CD14-positive monocyte (primary cell): ENCODE measurements around the gene GPN1. TPM values are rescaled to one million over a fixed set of nuclear protein-coding genes. Genes with fewer than 3 reads are reported as not detected.
A peak's percentile ranks its signal among the peaks of the same experiment; 100 is the strongest.
"Not testable (repeated sequence)": the region's sequence is repeated elsewhere in the genome, so short reads cannot be mapped to it uniquely, and the experiment has no call there.

ENCODE experiments used
- DNase-seq, 3 donors: peaks; one replicate each; pipeline ENCODE4 v3.0.0-alpha.2; 2011 to 2022
- H2AFZ ChIP-seq: 2 replicates; pipeline ENCODE4 v1.6.0; 2012; ENCODE audit warnings: mild to moderate bottlenecking, low read depth, low read length, inconsistent platforms; ENCODE audit not compliant: insufficient read depth, poor library complexity, severe bottlenecking
- H3K27ac ChIP-seq, 2 donors: 1 replicate in 1 of 2; 2 replicates in 1 of 2; pipeline ENCODE4 v1.5.1; 2012 to 2013; ENCODE audit warnings: low read length in 2 of 2, control low read depth in 1 of 2, inconsistent platforms in 1 of 2, low read depth in 1 of 2, mild to moderate bottlenecking in 1 of 2
- H3K27me3 ChIP-seq, 2 donors: one replicate each; pipeline versions ENCODE4 v1.6.0 to v1.6.1; 2011 to 2013; ENCODE audit warnings: low read length in 2 of 2; ENCODE audit not compliant: control insufficient read depth in 2 of 2, insufficient read depth in 2 of 2
- H3K36me3 ChIP-seq, 2 donors: replicated peaks in 1 of 2; 1 replicate in 1 of 2; 2 replicates in 1 of 2; pipeline versions ENCODE4 v1.5.1 to v1.6.1; 2012 to 2013; ENCODE audit warnings: low read length in 2 of 2, control low read depth in 1 of 2, inconsistent platforms in 1 of 2, mild to moderate bottlenecking in 1 of 2; ENCODE audit not compliant: insufficient read depth in 2 of 2, control insufficient read depth in 1 of 2
- H3K4me1 ChIP-seq, 2 donors: 1 replicate in 1 of 2; 2 replicates in 1 of 2; pipeline versions ENCODE4 v1.5.1 to v1.6.1; 2012 to 2013; ENCODE audit warnings: low read length in 2 of 2, control low read depth in 1 of 2, inconsistent platforms in 1 of 2, mild to moderate bottlenecking in 1 of 2, moderate library complexity in 1 of 2; ENCODE audit not compliant: insufficient read depth in 2 of 2, control insufficient read depth in 1 of 2
- H3K4me2 ChIP-seq: replicated peaks from 2 replicates; pipeline ENCODE3; 2012; ENCODE audit warnings: low read length, moderate library complexity, mild to moderate bottlenecking; ENCODE audit not compliant: poor library complexity, severe bottlenecking; ENCODE audit errors: extremely low read depth
- H3K4me3 ChIP-seq, 3 experiments: fragments of 200-600 bp in 1 of 3; sonication (generic) in 1 of 3; replicated peaks in 1 of 3; 1 replicate in 2 of 3; 2 replicates in 1 of 3; pipeline ENCODE4 v1.5.1; 2011 to 2013; ENCODE audit warnings: low read length in 3 of 3, mild to moderate bottlenecking in 3 of 3, control low read depth in 2 of 3, low read depth in 2 of 3, inconsistent platforms in 1 of 3, moderate library complexity in 1 of 3
- H3K79me2 ChIP-seq: 2 replicates; pipeline ENCODE4 v1.6.0; 2012; ENCODE audit warnings: mild to moderate bottlenecking, control low read depth, inconsistent platforms, low read length, moderate library complexity; ENCODE audit not compliant: insufficient read depth
- H3K9ac ChIP-seq: 2 replicates; pipeline ENCODE4 v1.6.0; 2017; ENCODE audit warnings: low read length, mild to moderate bottlenecking; ENCODE audit not compliant: insufficient read depth, poor library complexity, severe bottlenecking
- H3K9me3 ChIP-seq, 2 donors: replicated peaks in 1 of 2; 1 replicate in 1 of 2; 2 replicates in 1 of 2; pipeline versions ENCODE4 v1.5.1 to v1.6.1; 2012 to 2013; ENCODE audit warnings: low read length in 2 of 2, control low read depth in 1 of 2; ENCODE audit not compliant: control insufficient read depth in 1 of 2, insufficient read depth in 1 of 2
- H4K20me1 ChIP-seq: 2 replicates; pipeline ENCODE4 v1.6.0; 2012; ENCODE audit warnings: mild to moderate bottlenecking, low read length, control low read depth, moderate library complexity; ENCODE audit not compliant: insufficient read depth
- H3K27ac Mint-ChIP-seq, 7 donors: one replicate each; pipeline ENCODE4 v1.8.0; 2020; ENCODE audit warnings: mild to moderate bottlenecking in 7 of 7, mixed read lengths in 7 of 7, moderate library complexity in 6 of 7, inconsistent platforms in 2 of 7
- H3K27me3 Mint-ChIP-seq, 3 donors: one replicate each; pipeline ENCODE4 v1.8.0; 2021 to 2022; ENCODE audit warnings: low read depth in 3 of 3, mild to moderate bottlenecking in 3 of 3, mixed read lengths in 3 of 3, moderate library complexity in 3 of 3, inconsistent platforms in 1 of 3
- H3K36me3 Mint-ChIP-seq, 2 donors: one replicate each; pipeline ENCODE4 v1.8.0; 2020; ENCODE audit warnings: mixed read lengths in 2 of 2, inconsistent platforms in 1 of 2, mild to moderate bottlenecking in 1 of 2
- H3K4me1 Mint-ChIP-seq: one replicate; pipeline ENCODE4 v1.8.0; 2020; ENCODE audit warnings: mild to moderate bottlenecking, mixed read lengths
- H3K4me3 Mint-ChIP-seq, 2 donors: one replicate each; pipeline ENCODE4 v1.8.0; 2020; ENCODE audit warnings: mild to moderate bottlenecking in 2 of 2, mixed read lengths in 2 of 2, moderate library complexity in 1 of 2
- H3K9me3 Mint-ChIP-seq, 7 donors: one replicate each; pipeline ENCODE4 v1.8.0; 2020 to 2022; ENCODE audit warnings: mixed read lengths in 7 of 7, mild to moderate bottlenecking in 6 of 7, moderate library complexity in 6 of 7, inconsistent platforms in 2 of 7
- WGBS: methylation state at CpG from one replicate; pipeline ENCODE4 v1.1.5; 2013; ENCODE audit warnings: missing lambda C conversion rate; ENCODE audit not compliant: insufficient coverage; 5-methylcytosine and 5-hydroxymethylcytosine counted together
- intact Hi-C, 2 donors: fragments of 100-400 bp; cut with micrococcal nuclease; formaldehyde crosslinking; loops; one replicate each; pipeline versions ENCODE4 v1.15.0 to v1.15.1; 2023
- polyA plus RNA-seq, 3 donors: library from polyadenylated mRNA; depleted of rRNA in 1 of 3; unstranded in 2 of 3; stranded (reverse) in 1 of 3; fragments of 300-500 nt in 2 of 3; fragments of >200 nt in 1 of 3; fragmentation: Illumina TruSeq in 2 of 3; gene quantifications; 1 replicate in 2 of 3; 2 replicates in 1 of 3; pipeline ENCODE4 v1.2.3, GENCODE V29; 2012 to 2021
- TF ChIP-seq, protein P1 (sequence below): fragments of 200-600 bp; IDR thresholded peaks from one replicate; pipeline ENCODE4 v1.8.0; 2022; ENCODE audit warnings: antibody characterized with exemption, mild to moderate bottlenecking

GPN1 gene
- polyA plus RNA-seq, 3 donors: 16.1 to 49.8 (median 46.8) TPM

DNA sequence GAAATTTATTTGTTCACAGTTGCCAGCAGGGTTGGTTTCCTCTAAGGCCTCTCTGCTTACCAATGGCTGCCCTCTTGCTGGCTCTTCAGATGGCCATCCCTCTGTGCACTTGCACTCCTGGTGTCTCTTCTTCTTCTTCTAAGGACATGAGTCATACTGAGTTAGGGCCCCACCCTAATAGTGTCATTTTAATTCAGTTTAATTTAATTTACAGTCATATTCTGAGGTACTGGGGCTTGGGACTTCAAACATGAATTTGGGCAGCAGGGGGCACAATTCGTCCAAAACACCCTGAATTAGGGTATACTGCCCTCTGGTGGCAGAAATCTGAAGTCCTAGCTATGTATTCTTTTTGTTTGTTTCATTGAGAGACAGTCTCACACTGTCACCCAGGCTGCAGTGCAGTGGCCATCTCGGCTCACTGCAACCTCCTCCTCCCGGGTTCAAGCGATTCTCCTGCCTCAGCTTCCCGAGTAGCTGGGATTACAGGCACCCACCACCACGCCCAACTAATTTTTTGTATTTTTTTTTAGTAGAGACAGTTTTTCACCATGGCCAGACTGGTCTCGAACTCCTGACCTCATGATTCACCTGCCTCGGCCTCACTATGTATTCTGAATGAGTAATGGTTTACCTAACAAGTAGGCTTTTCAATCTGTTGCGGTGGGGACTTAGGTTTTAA, 54.7 kb downstream of the GPN1 start:
- H3K27ac Mint-ChIP-seq: peak overlapping the region; percentile 23 to 89 (median 75)
- WGBS: 0% methylated on average over 1 of the region's 9 CpGs
- no peaks in the 10 kb centered on the region for H3K9me3 Mint-ChIP-seq
- peak overlapping the region in 1 of 2 donors; percentile 48 for H3K27ac ChIP-seq
- no peak overlapping the region for H2AFZ ChIP-seq
- no peak overlapping the region for H3K9ac ChIP-seq
- intact Hi-C loops: no loop called here
- H3K27me3 ChIP-seq: no peaks in the 10 kb centered on the region
- H3K4me1 ChIP-seq: no peaks in the 10 kb centered on the region
- peaks cover 6% of the 10 kb centered on the region for H3K4me1 Mint-ChIP-seq
- H3K79me2 ChIP-seq: no peaks in the 10 kb centered on the region
- no peak overlapping the region for H3K4me3 ChIP-seq
- no peaks in the 10 kb centered on the region for H3K27me3 Mint-ChIP-seq
- no peaks in the 10 kb centered on the region for H3K9me3 ChIP-seq
- peaks cover 80 to 95% of the 10 kb centered on the region in 2 donors for H3K36me3 ChIP-seq
- H4K20me1 ChIP-seq: no peaks in the 10 kb centered on the region
- peak; percentile 88 to 91 (median 89) for DNase-seq
- H3K4me3 Mint-ChIP-seq: no peak overlapping the region
- H3K4me2 ChIP-seq: no peak overlapping the region
- TF ChIP-seq, protein P1, sequence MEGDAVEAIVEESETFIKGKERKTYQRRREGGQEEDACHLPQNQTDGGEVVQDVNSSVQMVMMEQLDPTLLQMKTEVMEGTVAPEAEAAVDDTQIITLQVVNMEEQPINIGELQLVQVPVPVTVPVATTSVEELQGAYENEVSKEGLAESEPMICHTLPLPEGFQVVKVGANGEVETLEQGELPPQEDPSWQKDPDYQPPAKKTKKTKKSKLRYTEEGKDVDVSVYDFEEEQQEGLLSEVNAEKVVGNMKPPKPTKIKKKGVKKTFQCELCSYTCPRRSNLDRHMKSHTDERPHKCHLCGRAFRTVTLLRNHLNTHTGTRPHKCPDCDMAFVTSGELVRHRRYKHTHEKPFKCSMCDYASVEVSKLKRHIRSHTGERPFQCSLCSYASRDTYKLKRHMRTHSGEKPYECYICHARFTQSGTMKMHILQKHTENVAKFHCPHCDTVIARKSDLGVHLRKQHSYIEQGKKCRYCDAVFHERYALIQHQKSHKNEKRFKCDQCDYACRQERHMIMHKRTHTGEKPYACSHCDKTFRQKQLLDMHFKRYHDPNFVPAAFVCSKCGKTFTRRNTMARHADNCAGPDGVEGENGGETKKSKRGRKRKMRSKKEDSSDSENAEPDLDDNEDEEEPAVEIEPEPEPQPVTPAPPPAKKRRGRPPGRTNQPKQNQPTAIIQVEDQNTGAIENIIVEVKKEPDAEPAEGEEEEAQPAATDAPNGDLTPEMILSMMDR: peak; percentile 100
- peaks cover 69 to 84% of the 10 kb centered on the region in 2 donors for H3K36me3 Mint-ChIP-seq

DNA sequence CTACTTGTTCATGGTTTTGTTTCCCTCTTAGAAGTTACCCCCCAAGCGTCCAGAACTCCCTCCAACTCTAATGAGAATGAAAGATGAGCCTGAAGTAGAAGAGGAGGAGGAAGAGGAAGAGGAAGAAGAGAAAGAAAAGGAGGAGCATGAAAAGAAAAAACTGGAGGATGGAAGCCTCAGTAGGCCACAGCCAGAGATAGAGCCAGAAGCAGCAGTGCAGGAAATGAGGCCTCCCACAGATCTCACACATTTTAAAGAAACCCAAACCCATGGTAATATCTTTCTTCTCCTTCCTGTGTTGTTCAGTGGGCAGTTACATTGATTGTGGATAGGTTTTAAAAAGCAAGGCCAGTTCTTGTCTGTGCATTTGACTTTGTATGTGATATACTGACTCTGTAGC, 56.2 kb downstream of the GPN1 start:
- H3K4me2 ChIP-seq, H3K9me3 ChIP-seq, H3K27me3 Mint-ChIP-seq, H3K27me3 ChIP-seq, H3K4me1 ChIP-seq, H3K4me1 Mint-ChIP-seq, H4K20me1 ChIP-seq, H3K4me3 ChIP-seq, intact Hi-C loops, H3K4me3 Mint-ChIP-seq, H3K27ac ChIP-seq, H3K9me3 Mint-ChIP-seq, H3K27ac Mint-ChIP-seq, H3K9ac ChIP-seq, H2AFZ ChIP-seq, H3K79me2 ChIP-seq, DNase-seq: not testable (repeated sequence)
- H3K36me3 ChIP-seq: peaks cover 81 to 94% of the 10 kb centered on the region in 2 donors
- no CpG with 5 or more reads among the region's 1 CpG for WGBS
- H3K36me3 Mint-ChIP-seq: peaks cover 66 to 83% of the 10 kb centered on the region in 2 donors
